ENCODE results near the gene UNC79. TPM values are rescaled to one million over a fixed set of nuclear protein-coding genes. Genes with fewer than 3 reads are reported as not detected.
"Not testable (repeated sequence)": the region's sequence is repeated elsewhere in the genome, so short reads cannot be mapped to it uniquely, and the experiment has no call there.

UNC79 gene
- total and polyA plus RNA-seq, 4 donors = 0.03 to 0.94 (median 0.14) TPM

DNA sequence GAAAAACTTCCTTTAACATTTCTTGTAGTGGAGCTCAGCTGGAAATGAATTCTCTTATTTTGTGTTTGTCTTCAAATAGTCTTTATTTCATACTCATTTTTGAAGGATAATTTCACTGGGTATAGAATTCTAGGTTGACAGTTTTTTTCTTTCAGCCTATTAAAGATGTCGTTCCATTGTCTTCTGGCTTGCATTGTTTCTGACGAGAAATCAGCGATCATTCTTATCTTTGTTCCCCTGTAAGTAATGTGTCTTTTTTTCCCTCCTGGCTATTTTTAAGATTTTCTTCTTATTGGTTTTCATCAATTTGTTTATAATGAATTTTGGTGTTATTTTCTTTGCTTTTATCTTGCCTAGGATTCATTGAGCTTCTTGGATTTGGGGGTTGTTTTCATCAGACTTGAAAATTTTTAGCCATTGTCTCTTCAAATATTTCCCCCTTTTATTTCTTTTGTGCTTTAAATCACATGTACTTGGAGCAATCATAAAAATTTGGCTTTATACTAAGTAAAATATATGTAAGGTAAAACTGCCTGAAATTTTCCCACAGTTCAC lies 89.4 kb downstream of the UNC79 start:
- TF ChIP-seq, protein P1, sequence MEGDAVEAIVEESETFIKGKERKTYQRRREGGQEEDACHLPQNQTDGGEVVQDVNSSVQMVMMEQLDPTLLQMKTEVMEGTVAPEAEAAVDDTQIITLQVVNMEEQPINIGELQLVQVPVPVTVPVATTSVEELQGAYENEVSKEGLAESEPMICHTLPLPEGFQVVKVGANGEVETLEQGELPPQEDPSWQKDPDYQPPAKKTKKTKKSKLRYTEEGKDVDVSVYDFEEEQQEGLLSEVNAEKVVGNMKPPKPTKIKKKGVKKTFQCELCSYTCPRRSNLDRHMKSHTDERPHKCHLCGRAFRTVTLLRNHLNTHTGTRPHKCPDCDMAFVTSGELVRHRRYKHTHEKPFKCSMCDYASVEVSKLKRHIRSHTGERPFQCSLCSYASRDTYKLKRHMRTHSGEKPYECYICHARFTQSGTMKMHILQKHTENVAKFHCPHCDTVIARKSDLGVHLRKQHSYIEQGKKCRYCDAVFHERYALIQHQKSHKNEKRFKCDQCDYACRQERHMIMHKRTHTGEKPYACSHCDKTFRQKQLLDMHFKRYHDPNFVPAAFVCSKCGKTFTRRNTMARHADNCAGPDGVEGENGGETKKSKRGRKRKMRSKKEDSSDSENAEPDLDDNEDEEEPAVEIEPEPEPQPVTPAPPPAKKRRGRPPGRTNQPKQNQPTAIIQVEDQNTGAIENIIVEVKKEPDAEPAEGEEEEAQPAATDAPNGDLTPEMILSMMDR (IDR thresholded peaks at IDR 0.05; ENCODE audit: control extremely low read depth, extremely low read depth) = no peak
- H3K36me3 ChIP-seq (ENCODE audit: control insufficient read depth in 4 of 4, insufficient read depth in 4 of 4, low read length in 4 of 4) = no peaks in the 10 kb centered on the region
- no peaks in the 10 kb centered on the region for H3K27me3 ChIP-seq (ENCODE audit: control insufficient read depth in 3 of 3, insufficient read depth in 3 of 3, low read length in 2 of 3)
- no peak overlapping the region for H3K9ac ChIP-seq (ENCODE audit: insufficient read depth in 1 of 2, low read length in 2 of 2)
- H3K27ac ChIP-seq (ENCODE audit: low read depth in 1 of 2, low read length in 1 of 2) = no peak overlapping the region
- no peak overlapping the region for H3K4me3 ChIP-seq
- H3K9me3 ChIP-seq (ENCODE audit: control insufficient read depth in 4 of 4, insufficient read depth in 3 of 4, low read length in 3 of 4) = peaks cover 0 to 12% (median under 1%) of the 10 kb centered on the region in 4 donors
- DNase-seq = no peak
- WGBS, 2 donors = 94 to 95% methylated on average over 3 of the region's 3 CpGs
- ATAC-seq (ENCODE audit: insufficient read depth, low FRiP score) = no peak
- H3K4me1 ChIP-seq (ENCODE audit: control insufficient read depth in 5 of 5, insufficient read depth in 5 of 5, low read length in 5 of 5) = no peaks in the 10 kb centered on the region

DNA sequence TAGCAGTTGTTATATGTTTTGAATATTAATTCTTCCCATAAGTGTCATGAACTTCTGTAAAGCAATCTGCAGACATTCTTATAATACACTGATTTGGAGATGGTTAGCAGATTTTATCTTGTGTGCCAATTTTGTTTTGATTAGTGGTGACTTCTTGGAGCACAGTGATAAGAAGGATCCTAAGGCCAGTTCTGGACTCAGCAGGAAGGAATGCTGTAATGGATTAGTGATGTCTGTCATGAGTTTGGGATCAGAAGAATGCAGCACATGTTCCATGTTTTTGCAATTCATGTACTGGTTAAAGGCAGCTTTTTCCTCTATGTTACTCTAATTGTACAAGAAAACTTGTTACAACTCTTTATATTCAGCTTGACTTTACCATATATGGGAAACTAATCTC lies 91.5 kb downstream of the UNC79 start:
- H3K4me1 ChIP-seq (ENCODE audit: control insufficient read depth in 5 of 5, insufficient read depth in 5 of 5, low read length in 5 of 5) = no peaks in the 10 kb centered on the region
- no peak overlapping the region for H3K27ac ChIP-seq (ENCODE audit: low read depth in 1 of 2, low read length in 1 of 2)
- H3K27me3 ChIP-seq (ENCODE audit: control insufficient read depth in 3 of 3, insufficient read depth in 3 of 3, low read length in 2 of 3) = no peaks in the 10 kb centered on the region
- no peak for ATAC-seq (ENCODE audit: insufficient read depth, low FRiP score)
- H3K4me3 ChIP-seq = no peak overlapping the region
- no peak overlapping the region for H3K9ac ChIP-seq (ENCODE audit: insufficient read depth in 1 of 2, low read length in 2 of 2)
- H3K36me3 ChIP-seq (ENCODE audit: control insufficient read depth in 4 of 4, insufficient read depth in 4 of 4, low read length in 4 of 4) = no peaks in the 10 kb centered on the region
- no peak for DNase-seq
- TF ChIP-seq, protein P1 (IDR thresholded peaks at IDR 0.05; ENCODE audit: control extremely low read depth, extremely low read depth) = no peak
- H3K9me3 ChIP-seq (ENCODE audit: control insufficient read depth in 4 of 4, insufficient read depth in 3 of 4, low read length in 3 of 4) = peaks cover 0 to 12% (median under 1%) of the 10 kb centered on the region in 4 donors

DNA sequence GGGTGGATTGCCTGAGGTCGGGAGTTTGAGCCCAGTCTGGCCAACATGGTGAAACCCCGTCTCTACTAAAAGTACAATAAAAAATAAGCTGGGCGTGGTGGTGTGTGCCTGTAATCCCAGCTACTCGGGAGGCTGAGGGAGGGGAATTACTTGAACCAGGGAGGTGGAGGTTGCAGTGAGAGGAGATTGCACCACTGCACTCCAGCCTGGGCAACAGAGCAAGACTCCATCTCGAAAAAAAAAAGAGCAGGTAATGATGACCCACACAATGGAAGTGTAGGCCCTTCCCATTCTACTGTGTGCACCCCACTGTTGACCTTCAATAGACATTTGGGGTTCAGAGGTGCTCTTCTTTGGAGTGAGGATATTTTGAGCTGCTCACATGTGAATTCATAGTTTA lies 94.5 kb downstream of the UNC79 start:
- not testable (repeated sequence) for H3K9me3 ChIP-seq (ENCODE audit: control insufficient read depth in 4 of 4, insufficient read depth in 3 of 4, low read length in 3 of 4); H3K27ac ChIP-seq (ENCODE audit: low read depth in 1 of 2, low read length in 1 of 2); H3K36me3 ChIP-seq (ENCODE audit: control insufficient read depth in 4 of 4, insufficient read depth in 4 of 4, low read length in 4 of 4); H3K27me3 ChIP-seq (ENCODE audit: control insufficient read depth in 3 of 3, insufficient read depth in 3 of 3, low read length in 2 of 3); H3K4me1 ChIP-seq (ENCODE audit: control insufficient read depth in 5 of 5, insufficient read depth in 5 of 5, low read length in 5 of 5); DNase-seq; H3K4me3 ChIP-seq; ATAC-seq (ENCODE audit: insufficient read depth, low FRiP score); H3K9ac ChIP-seq (ENCODE audit: insufficient read depth in 1 of 2, low read length in 2 of 2)
- WGBS, 2 donors = 85 to 93% methylated on average over 5 of the region's 5 CpGs

DNA sequence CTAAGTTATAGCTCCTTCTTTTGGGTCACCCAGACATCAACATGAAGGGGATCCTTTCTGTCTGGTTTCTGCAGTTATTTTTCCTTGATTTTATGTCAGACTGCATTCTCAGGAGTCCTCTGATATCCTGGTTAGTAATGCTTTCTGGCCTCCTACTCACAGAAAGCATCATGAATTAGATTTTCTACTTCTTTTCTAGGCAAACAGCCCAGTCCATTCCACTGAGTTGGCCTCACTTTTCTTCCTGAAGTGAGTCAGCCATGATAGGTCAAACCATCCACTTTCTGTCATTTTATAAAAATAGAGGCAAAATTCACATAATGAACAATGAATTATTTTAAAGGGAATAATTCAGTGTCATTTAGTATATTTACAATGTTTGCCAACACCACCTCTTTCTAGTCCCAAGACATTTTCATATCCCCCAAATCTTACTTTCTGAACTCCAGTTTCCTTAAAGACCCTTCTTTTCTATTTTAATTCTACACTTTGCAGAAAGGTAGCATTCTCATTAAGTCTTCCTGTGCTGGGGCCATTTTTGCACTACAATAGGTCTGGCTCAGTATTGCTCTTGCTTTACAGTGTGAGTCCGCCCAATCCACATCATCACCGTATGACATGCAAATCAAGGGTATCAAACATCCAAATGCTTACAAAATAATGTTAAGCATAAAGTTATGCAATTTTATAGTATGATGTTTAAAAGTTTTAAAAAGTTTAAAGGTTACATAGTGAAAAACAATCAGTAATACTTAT lies 95.1 kb downstream of the UNC79 start:
- H3K9me3 ChIP-seq (ENCODE audit: control insufficient read depth in 4 of 4, insufficient read depth in 3 of 4, low read length in 3 of 4) = peaks cover 0 to 2% (median 0%) of the 10 kb centered on the region in 4 donors
- H3K27ac ChIP-seq (ENCODE audit: low read depth in 1 of 2, low read length in 1 of 2) = no peak overlapping the region
- WGBS, 2 donors = 94% methylated on average over 2 of the region's 2 CpGs
- no peak for ATAC-seq (ENCODE audit: insufficient read depth, low FRiP score)
- TF ChIP-seq, protein P1 (IDR thresholded peaks at IDR 0.05; ENCODE audit: control extremely low read depth, extremely low read depth) = no peak
- H3K36me3 ChIP-seq (ENCODE audit: control insufficient read depth in 4 of 4, insufficient read depth in 4 of 4, low read length in 4 of 4) = no peaks in the 10 kb centered on the region
- no peaks in the 10 kb centered on the region for H3K27me3 ChIP-seq (ENCODE audit: control insufficient read depth in 3 of 3, insufficient read depth in 3 of 3, low read length in 2 of 3)
- H3K4me3 ChIP-seq = no peak overlapping the region
- H3K9ac ChIP-seq (ENCODE audit: insufficient read depth in 1 of 2, low read length in 2 of 2) = no peak overlapping the region
- no peaks in the 10 kb centered on the region for H3K4me1 ChIP-seq (ENCODE audit: control insufficient read depth in 5 of 5, insufficient read depth in 5 of 5, low read length in 5 of 5)
- DNase-seq = no peak

Data from lung (tissue), 12 donors.